Sigmoid colon (tissue), 7 donors: ENCODE measurements around the gene LMOD2. TPM values are rescaled to one million over a fixed set of nuclear protein-coding genes. Genes with fewer than 3 reads are reported as not detected.

Experiments used
- DNase-seq: peaks from one replicate; pipeline ENCODE4 v3.0.0-alpha.2; 2019
- H3K27ac ChIP-seq, 4 donors: fragments of 200-600 bp; sonication (generic); one replicate each; pipeline ENCODE4 v1.5.1; 2016 to 2019; ENCODE audit warnings: mild to moderate bottlenecking in 1 of 4
- H3K27me3 ChIP-seq, 3 donors: fragments of 200-600 bp; sonication (generic); one replicate each; pipeline ENCODE4 v1.5.1; 2019; ENCODE audit warnings: mild to moderate bottlenecking in 1 of 3
- H3K36me3 ChIP-seq, 4 donors: fragments of 200-600 bp; sonication (generic); one replicate each; pipeline ENCODE4 v1.5.1; 2016 to 2019
- H3K4me1 ChIP-seq, 4 donors: fragments of 200-600 bp; sonication (generic); one replicate each; pipeline ENCODE4 v1.5.1; 2017 to 2019
- H3K4me3 ChIP-seq, 4 donors: fragments of 200-600 bp; sonication (generic); one replicate each; pipeline ENCODE4 v1.5.1; 2017 to 2019; ENCODE audit warnings: mild to moderate bottlenecking in 2 of 4, moderate library complexity in 1 of 4
- H3K9me3 ChIP-seq, 4 donors: fragments of 200-600 bp in 3 of 4; sonication (generic) in 3 of 4; one replicate each; pipeline versions ENCODE4 v1.5.1 to v1.6.1; 2013 to 2019
- CTCF ChIP-seq, 4 experiments: fragments of 450-650 bp in 3 of 4; fragments of 200-600 bp in 1 of 4; IDR thresholded peaks; one replicate each; pipeline ENCODE4 v1.5.1; 2016 to 2019; ENCODE audit warnings: antibody characterized with exemption in 4 of 4, mild to moderate bottlenecking in 3 of 4, moderate library complexity in 2 of 4
- EP300 ChIP-seq, 4 donors: sonication (generic); formaldehyde crosslinking; IDR thresholded peaks; one replicate each; pipeline ENCODE4 v1.6.1; 2017; ENCODE audit warnings: antibody characterized with exemption in 4 of 4
- POLR2A ChIP-seq, 2 donors: fragments of 450-650 bp; IDR thresholded peaks; one replicate each; pipeline ENCODE4 v1.6.1; 2016; ENCODE audit warnings: antibody characterized with exemption in 2 of 2, mild to moderate bottlenecking in 2 of 2, moderate library complexity in 2 of 2
- POLR2AphosphoS5 ChIP-seq, 4 donors: sonication (generic); formaldehyde crosslinking; IDR thresholded peaks; one replicate each; pipeline ENCODE4 v1.6.1; 2017; ENCODE audit warnings: antibody characterized with exemption in 4 of 4
- WGBS, 2 donors: extraction: QIAGEN DNeasy Blood & Tissue Kit; methylation state at CpG; one replicate each; pipeline ENCODE4 v1.1.7; 2013; 5-methylcytosine and 5-hydroxymethylcytosine counted together
- intact Hi-C: fragments of 100-400 bp; cut with DNase I; formaldehyde crosslinking; loops from one replicate; pipeline ENCODE4 v1.15.1; 2023
- polyA plus RNA-seq, 3 donors: library from polyadenylated mRNA; stranded (reverse); fragments of 200-250 nt; gene quantifications; one replicate each; pipeline ENCODE4 v1.2.3, GENCODE V29; 2013
- total RNA-seq, 4 donors: library from RNA; depleted of rRNA; stranded (reverse); fragments of >200 nt; gene quantifications; one replicate each; pipeline ENCODE4 v1.1.0, GENCODE V29; 2016
- donor health status: healthy with polysubstance abuse.
- donor health status: Bipolar disorder and iron deficiency.
- donor health status: healthy.

LMOD2 gene
- total and polyA plus RNA-seq, 7 donors: 0.03 to 0.46 TPM; not detected in 5

- Histone ChIP-seq H3K27me3 (no peaks in the 10 kb centered on the region), H3K4me3 (no peak overlapping the region), H3K27ac (no peak overlapping the region), H3K36me3 (peaks cover 0 to 71% (median 7%) of the 10 kb centered on the region in 4 donors), H3K9me3 (no peaks in the 10 kb centered on the region), H3K4me1 (peaks cover 0 to 7% (median 2%) of the 10 kb centered on the region in 4 donors)
- no peak for TF ChIP-seq CTCF (IDR thresholded peaks at IDR 0.05)
- TF ChIP-seq POLR2A (IDR thresholded peaks at IDR 0.05): no peak
- TF ChIP-seq EP300 (IDR thresholded peaks at IDR 0.05): no peak
- no peak for TF ChIP-seq POLR2AphosphoS5 (IDR thresholded peaks at IDR 0.05)
- intact Hi-C loops: no loop called here
- 88 to 92% methylated on average over 1 of the region's 1 CpG for WGBS, 2 donors
- no peak for DNase-seq
Observed at GRCh38 chr7:123687727-123688126, 32.1 kb downstream of the LMOD2 start.

GRCh38 chr7:123689250-123689649, 33.6 kb downstream of the LMOD2 start:
- peaks cover 0 to 74% (median 9%) of the 10 kb centered on the region in 4 donors for H3K36me3 ChIP-seq
- peaks cover 0 to 7% (median 2%) of the 10 kb centered on the region in 4 donors for H3K4me1 ChIP-seq
- DNase-seq: no peak
- intact Hi-C loops: no loop called here
- TF ChIP-seq POLR2A (IDR thresholded peaks at IDR 0.05) (no peak), CTCF (IDR thresholded peaks at IDR 0.05) (no peak), EP300 (IDR thresholded peaks at IDR 0.05) (no peak), POLR2AphosphoS5 (IDR thresholded peaks at IDR 0.05) (no peak)
- no peak overlapping the region for H3K4me3 ChIP-seq
- 37 to 68% methylated on average over 3 of the region's 3 CpGs for WGBS, 2 donors
- no peak overlapping the region for H3K27ac ChIP-seq
- no peaks in the 10 kb centered on the region for H3K27me3 ChIP-seq
- H3K9me3 ChIP-seq: no peaks in the 10 kb centered on the region

GRCh38 chr7:123690550-123690949, 34.9 kb downstream of the LMOD2 start:
- TF ChIP-seq CTCF (IDR thresholded peaks at IDR 0.05) (no peak), EP300 (IDR thresholded peaks at IDR 0.05) (no peak), POLR2AphosphoS5 (IDR thresholded peaks at IDR 0.05) (no peak), POLR2A (IDR thresholded peaks at IDR 0.05) (no peak)
- no peak for DNase-seq
- peaks cover 0 to 78% (median 9%) of the 10 kb centered on the region in 4 donors for H3K36me3 ChIP-seq
- H3K27me3 ChIP-seq: no peaks in the 10 kb centered on the region
- H3K4me1 ChIP-seq: peaks cover 0 to 7% (median 2%) of the 10 kb centered on the region in 4 donors
- no peak overlapping the region for H3K4me3 ChIP-seq
- no peaks in the 10 kb centered on the region for H3K9me3 ChIP-seq
- WGBS, 2 donors: 93 to 98% methylated on average over 2 of the region's 2 CpGs
- H3K27ac ChIP-seq: no peak overlapping the region
- intact Hi-C loops: no loop called here

GRCh38 chr7:123692471-123692877, 36.8 kb downstream of the LMOD2 start:
- no peaks in the 10 kb centered on the region for H3K9me3 ChIP-seq
- no peak overlapping the region for H3K27ac ChIP-seq
- intact Hi-C loops: no loop called here
- 97 to 99% methylated on average over 6 of the region's 6 CpGs for WGBS, 2 donors
- DNase-seq: no peak
- H3K4me3 ChIP-seq: no peak overlapping the region
- H3K27me3 ChIP-seq: no peaks in the 10 kb centered on the region
- no peak for TF ChIP-seq CTCF (IDR thresholded peaks at IDR 0.05)
- H3K4me1 ChIP-seq: peaks cover 0 to 10% (median 2%) of the 10 kb centered on the region in 4 donors
- H3K36me3 ChIP-seq: peaks cover 0 to 72% (median 9%) of the 10 kb centered on the region in 4 donors
